GM18861 (cell line): Measurements from ENCODE around the gene CXCL6.

ENCODE experiments used
- ATAC-seq: cut with Tn5 transposase; IDR thresholded peaks from one replicate; pipeline ENCODE4 v1.9.1; 2021; ENCODE audit not compliant: unreplicated experiment

CXCL6 gene

DNA sequence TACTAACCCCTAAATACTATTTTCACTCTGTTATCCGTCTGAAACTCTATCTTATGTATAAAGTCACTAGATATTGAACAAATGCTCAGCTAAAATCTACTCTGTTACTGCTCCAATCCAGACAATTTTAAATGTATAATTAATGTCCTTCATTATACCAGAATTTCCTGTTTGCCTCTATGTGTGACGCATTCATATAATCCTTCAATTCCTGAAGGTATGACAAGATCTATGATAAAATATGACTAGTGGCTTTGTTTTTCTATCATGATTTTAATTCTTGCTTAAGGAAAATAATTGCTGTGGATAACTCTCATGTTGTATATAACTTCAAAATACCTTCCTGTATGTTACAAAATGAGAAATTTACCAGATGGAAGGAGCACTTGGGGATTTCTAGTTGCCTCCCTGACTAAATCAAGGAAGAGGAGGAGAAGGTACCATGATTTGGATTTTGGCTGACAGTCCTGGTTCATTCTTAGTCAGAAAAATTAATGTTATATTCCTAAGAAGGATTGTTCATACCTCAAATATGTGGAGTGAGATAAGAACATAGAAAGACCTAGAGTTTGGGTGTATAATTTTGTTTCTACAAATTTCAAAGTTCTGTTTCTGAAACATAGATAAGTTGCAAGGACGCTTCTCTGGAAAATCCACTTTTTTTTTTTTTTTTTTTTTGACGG, 4.9 kb downstream of the CXCL6 start:
- ATAC-seq: no peak

DNA sequence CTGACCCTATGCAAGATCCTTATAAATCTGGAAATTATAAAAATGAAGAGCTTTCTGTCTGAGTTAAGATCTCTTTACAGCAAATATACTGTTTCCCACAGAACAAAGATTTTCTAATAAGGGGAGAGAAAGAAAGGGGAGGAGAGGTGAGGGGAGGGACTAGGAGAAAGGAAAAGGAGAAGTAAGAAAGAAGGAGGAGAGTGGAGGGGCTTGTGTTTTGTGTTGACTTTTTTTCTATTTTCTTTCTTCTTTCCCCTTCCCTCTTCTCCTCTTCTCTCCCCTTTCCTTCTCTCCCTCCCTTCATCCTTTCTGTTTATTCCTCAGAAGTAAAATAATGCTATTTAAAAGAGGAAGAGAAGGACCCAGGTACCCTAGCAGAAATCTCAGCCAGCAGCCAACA, 6.2 kb downstream of the CXCL6 start:
- no peak for ATAC-seq

DNA sequence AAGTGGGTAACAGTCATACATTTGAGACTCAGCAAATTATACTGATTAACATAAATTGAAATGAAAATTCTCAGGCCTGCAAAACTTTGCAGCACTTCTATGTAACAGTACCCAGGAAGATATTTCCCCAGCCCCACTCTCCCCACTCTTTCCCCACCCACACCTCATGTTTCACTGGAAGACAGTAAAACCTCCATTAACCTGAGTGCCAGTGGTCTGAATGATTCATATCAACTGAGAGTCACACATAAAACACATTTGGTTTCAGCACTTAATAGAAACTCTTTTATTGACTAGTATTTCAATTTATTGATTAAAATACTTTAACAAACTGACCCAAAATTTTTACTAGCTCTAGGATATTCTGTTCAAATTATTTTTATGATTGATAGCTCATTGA, 6.9 kb downstream of the CXCL6 start:
- ATAC-seq: no peak

DNA sequence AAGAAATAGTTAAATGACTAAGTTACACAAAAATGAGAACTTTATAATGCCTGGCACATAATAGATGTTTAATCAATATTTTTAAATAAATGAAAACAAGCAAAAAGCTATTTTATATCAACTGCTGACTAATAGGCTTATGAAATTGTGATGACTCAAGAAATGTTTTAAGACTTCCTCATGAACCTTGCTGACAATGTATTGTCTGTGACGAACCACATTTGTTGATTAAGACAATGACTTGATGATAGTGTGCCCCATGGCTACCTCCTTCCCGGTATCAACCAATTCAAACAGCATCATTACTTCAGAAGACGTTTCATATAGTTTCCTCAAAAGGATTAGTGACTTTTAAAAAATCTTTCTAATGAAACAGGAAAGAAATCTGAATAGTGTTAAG, 7.9 kb downstream of the CXCL6 start:
- no peak for ATAC-seq

DNA sequence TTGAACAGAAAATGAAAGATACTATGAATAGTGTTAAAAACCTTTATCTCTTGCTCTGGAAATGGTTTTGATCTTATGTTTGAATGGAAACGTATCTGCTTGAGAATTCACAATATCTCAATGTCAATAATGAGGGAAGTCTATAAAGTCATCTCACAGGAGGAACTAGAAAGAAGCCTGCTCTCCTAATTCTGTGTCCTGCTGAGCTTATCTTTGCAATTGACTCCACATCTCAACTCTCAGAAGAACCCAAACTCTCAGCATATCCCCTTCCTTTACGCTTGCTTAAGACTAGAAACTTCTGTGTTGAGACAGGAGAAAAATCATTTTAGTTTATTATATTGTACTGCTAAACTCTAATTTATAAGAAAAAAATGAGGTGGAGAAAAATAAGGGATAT, 8.3 kb downstream of the CXCL6 start:
- ATAC-seq: no peak

DNA sequence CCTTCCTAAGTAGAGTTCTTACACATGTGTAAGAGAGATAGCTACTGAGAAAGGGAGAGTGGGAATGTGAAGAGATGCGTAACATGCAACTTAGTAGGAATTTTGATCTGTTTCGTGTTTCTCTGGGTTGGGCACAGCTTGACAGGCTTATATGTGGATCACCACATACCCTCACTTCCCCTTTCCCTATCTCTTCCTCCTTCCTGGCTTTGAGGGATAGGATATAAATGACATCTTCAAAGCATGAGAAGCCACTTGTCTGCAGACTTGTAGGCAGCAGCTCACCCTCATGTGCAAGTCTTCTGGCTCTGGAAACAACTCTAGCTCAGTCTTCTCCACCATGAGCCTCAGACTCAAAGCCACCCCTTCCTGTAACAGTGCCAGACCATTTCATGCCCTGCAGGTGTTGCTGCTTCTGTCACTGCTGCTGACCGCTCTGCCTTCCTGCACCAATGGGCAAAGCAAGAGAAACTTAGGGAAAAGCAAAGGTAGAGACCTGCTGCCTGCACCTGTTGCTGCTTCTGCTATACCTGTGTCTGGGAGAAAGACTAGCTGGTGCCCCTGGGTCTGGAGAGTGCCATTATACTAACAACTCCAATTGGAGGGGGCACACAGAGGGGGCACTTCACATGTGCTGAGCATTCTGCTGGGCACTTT, 11.2 kb downstream of the CXCL6 start:
- ATAC-seq: no peak

DNA sequence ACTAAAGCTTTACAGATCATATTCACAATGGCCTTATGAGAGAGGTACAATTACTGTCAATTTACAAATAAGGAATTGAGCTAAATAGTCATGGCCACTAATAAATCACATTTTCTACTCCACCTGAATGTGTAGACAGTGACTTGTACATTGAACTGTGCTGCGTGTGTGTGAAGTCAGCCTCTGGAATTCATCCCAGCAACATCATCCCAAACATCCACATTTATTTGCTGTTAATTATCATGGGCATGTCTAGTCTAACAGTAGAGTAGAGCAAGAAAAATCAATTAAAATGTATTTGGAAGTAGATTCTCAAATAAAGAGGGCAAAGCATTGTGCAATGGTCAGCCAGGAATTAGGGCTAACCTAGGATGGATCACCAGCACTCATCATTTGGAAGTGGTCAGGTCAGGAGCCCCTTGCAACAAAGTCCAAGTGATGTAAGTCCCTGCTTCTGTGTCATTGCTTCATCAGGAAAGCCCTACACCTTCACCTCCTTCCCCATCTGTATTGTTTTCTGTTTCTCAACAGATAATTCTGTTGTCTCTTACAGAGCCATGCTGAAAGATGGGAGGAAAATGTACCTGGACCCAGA, 11.8 kb downstream of the CXCL6 start:
- ATAC-seq: no peak

DNA sequence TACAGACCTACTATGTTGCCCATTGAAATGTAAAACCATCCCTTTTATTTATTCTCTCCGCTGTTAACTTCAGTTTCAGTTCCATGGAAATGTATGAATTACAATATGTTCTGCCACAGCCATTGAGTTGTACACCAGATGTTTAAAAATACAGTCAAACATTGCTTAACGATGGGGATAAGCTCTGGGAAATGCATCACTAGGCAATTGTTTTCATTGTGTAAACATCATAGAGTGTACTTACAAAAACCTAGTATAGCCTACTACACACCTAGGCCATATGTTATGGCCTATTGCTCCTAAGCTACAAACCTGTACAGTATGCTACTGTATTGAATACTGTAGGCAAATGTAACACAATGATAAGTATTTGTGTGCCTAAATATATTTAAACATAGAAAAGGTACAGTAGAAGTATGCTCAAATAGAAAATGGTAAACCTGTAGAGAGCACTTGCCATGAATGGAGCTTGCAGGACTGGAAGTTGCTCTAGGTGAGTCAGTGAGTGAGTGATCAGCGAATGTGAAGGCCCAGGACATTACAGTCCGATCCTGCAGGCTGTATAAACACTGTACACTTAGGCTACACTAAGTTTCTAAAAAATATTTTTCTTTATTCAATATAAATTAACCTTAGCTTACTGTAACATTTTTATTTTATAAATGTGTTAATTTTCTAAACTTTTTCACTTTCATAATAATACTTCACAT, 13.9 kb downstream of the CXCL6 start:
- ATAC-seq: no peak

DNA sequence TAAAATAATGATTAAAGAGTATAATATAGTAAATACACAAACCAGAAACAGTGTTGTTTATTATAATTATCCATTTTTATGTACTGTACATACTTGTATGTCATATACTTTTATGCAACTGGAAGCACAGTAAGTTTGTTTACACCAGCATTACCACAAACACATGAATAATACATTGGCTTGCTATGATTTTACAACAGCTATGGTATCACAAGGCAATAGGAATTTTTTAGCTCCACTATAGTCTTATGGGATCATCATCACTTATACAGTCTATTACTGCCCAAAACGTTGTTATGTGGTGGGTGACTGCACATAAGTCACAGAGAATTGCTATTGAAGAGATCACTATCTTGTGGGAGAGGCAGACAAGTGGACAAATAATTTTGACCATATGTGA, 14.8 kb downstream of the CXCL6 start:
- ATAC-seq: no peak

DNA sequence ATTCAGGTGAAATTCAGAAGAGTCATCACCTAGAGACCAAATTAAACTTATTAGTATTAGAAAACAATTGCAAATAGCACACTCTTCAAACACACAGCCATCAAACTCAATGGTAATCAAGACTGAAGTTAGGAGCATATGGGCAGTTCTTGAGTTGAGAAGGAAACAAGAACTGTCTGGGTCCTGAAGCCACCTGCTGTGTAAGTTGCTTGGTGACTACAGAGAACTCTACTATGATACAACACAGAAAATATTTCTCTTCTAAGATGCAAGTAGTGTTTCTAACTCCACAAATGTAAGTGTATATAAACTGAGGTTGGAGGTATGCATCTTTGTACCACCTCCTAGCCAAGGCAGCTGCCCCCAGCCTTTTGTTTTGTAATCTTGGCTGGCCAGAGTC, 16.3 kb downstream of the CXCL6 start:
- no peak for ATAC-seq

DNA sequence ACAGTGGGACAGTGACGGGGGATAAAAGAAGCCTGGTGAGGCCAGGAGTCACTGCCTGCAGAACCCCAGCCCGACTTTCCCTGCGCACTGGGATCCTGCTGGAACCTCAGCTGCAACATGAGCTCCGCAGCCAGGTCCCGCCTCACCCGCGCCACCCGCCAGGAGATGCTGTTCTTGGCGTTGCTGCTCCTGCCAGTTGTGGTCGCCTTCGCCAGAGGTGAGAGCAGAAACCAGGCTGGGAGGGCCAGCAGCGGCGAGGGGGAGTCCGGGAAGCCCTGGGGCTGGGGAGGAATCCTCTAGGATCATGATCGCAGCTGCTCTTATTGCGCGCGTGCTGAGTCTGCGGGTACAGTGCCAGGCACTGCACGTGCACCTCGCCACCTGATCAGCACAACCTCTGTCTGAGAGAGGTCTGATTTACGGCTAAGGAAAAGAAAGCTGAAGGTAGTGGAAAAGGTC, 16.8 kb downstream of the CXCL6 start, which contains the start of gene PF4V1:
PF4V1 (plus strand) TSS at position 51 of the 459 bp plus-strand sequence; CDS start at position 118, 67 bp downstream.
- no peak for ATAC-seq

DNA sequence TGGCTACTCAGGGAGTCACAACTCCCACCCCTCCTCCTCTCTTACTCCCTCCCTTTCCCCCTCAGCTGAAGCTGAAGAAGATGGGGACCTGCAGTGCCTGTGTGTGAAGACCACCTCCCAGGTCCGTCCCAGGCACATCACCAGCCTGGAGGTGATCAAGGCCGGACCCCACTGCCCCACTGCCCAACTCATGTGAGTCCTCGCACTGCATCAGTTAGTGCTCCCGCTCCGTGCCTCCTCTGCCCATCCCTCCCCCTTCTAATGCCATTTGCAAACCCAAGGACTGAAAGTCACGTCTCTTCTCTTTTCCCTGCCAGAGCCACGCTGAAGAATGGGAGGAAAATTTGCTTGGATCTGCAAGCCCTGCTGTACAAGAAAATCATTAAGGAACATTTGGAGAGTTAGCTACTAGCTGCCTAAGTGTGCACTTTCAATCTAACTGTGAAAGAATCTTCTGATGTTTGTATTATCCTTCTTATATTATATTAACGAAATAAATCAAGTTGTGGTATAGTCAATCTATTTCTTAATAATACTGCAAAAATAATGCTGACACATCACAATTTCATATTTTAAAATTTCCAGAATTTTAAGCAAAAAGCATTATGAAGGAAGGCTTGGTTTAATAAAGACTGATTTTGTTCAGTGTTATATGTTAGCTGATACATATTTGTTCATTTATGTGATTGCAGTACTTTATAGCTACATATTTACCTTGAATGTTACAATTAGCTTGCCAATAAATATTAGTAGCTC, 17.4 kb downstream of the CXCL6 start:
- no peak for ATAC-seq

DNA sequence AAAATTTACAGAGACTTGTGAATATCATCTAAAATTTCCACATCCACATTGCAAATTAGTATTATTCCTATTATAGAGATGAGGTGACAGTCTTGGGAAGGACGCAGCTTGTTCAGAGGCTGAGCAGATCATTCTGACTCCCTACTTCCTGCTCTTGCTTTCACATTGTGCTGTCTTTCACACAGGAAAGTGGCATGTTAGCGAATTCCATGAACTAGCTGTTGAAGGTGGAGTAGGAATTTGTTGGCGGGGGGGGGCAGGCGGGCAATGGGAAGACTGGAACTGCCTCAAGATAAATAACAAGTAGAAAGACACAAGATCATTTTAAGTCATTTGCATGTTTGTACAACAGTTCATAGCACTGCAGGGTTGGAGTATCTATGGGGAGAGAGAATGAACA, 18.9 kb downstream of the CXCL6 start:
- no peak for ATAC-seq

DNA sequence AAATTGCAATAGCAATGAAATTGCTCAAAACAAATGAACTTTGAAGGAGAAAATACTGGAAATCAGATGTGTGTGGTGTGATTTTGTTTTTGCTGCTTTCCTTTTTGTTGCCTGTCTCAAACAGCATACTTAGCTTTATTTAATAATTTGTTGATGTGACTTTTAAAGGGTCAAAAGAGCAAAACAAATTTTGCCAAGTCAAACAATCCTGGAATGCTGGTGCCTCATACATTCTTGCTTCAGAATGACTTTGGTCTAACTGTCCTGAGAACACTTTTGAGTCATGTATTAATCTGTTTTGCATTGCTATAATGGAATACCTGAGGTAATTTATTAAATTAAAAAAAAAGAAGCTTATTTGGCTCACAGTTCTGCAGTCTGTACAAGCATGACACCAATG, 20.0 kb downstream of the CXCL6 start:
- no peak for ATAC-seq

DNA sequence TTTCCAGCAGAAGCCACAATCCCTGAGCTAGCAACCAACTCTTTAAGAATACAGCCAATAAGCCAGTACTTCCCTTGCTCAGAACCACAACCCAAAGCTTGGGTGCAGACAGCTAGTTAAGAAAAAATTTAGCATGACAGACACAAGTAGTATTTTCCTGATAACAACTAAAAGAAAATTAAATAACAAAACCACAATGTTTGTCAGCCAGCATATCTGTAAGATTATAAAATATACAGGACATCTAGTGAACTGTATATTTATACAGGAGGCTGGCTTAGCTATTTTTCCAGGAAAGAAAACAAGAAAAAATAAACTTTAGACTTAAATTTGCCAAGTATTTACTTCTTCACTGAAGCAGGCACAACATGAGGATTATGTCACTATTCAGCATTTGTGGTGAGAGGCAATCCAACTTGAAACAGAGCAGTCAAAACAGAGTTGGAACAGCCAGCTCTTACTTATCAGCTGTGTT, 23.2 kb downstream of the CXCL6 start:
- ATAC-seq: no peak

DNA sequence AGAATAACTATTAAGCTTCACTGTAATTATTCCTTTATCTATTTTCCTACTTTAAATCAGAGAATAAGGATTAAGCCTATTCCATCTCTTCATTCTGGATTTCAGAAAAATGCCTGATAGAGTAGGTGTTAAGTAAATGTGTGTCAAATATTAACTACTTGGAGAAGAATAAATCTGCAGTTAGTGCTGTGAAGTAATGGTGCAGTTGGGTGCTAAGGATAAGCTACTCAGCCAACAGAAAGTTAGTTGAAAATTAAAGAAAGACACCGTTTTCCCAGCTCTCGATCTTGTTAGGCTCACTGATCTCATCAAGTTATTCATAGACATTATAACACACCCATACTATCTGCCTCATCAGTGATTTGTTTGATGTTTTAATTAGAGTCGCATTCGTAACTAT, 23.7 kb downstream of the CXCL6 start:
- ATAC-seq: no peak

DNA sequence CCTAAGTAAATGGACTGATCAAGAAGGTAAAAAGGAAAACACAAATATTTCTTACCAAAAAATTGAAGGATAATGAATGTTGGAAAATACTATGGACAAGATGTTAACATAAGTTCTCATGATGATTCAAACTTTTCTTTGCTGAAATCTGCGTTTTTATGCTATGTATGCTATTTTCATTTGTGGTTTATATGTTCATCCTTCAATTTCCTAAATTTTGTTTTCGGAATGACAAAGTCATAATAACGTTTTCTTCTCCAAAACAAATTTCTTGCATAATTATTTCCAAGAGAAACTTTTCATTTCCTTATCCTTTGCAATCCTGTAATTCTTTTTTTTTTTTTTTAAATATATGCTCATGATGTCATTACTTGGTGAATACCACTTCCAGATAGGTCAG, 24.4 kb downstream of the CXCL6 start:
- no peak for ATAC-seq

DNA sequence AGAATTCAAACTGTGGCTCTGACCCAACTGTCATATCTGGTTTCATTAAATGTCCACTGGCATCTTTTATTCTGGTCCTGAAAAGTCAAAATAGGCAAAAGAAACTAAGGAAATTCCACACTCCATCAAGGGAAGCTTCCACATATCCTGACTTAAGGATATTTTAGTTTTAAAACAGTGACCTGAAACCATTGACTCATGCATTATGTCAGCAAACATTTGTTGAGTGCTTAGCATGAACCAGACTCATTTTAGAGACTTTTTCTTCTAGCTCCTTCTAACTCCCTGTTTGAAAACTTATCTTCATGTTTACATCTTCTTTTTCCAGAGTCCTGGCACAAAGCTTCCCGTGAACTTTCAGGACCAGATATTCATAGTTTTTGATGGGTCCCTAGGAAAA, 25.8 kb downstream of the CXCL6 start:
- no peak for ATAC-seq

DNA sequence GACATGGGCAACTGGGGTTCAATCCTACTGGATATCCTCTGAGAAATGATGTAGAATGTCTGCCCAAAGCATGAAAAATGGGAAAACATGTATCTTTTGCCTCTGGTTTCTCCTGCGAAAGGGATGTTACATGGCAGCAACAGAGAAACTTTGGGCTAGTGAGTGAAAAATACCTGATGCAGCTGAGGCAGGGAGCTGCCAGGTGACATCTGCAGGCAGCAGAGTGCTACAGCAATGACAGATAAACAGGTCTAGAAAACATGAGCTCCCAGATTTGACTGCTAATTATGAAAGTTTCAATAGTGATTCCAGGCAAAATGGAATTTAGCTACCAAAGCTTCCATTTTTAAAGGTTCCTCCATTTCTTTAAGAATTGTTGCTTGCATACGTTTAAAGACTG, 27.9 kb downstream of the CXCL6 start:
- ATAC-seq: no peak

DNA sequence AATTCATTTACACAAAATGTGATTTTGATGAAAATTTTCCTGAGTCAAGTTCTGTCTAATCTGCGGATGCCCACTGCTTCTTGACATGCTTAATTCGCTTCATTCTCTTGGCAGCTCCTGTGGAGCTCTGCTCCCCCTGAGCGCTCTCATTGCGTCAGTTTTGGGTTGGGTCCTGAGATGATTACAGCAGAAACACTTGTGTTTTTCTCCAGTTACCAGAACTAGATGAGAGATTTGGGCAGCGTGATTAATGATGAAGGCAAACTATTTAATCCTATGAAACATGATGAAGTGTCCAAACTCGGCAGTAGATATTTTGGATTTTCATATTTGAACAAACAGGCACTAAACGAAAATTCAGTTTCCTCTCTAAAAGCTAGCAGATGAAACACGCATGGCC, 28.5 kb downstream of the CXCL6 start:
- no peak for ATAC-seq
